ENCODE results near the gene KNDC1.

GRCh38 chr10:133134411-133135115 is 25.5 kb upstream of the KNDC1 start:
- no peak for TF ChIP-seq CTCF (IDR thresholded peaks at IDR 0.05)
- no peak for TF ChIP-seq POLR2A (IDR thresholded peaks at IDR 0.05)
